ENCODE results near the gene PCDH1. TPM values are rescaled to one million over a fixed set of nuclear protein-coding genes. Genes with fewer than 3 reads are reported as not detected.

The PCDH1 gene
- total RNA-seq, 1 donor, result 1.4 TPM

GRCh38 chr5:141878711-141879425 is 658 bp upstream of the PCDH1 start:
- peak; percentile 98 for DNase-seq (ENCODE audit: insufficient read length, low spot score, missing footprints)
- H2AFZ ChIP-seq (ENCODE audit: low read length), result no peak overlapping the region
- peak overlapping the region; percentile 37 for H3K4me3 ChIP-seq (ENCODE audit: insufficient read depth, low read length)
- H3K4me1 ChIP-seq (ENCODE audit: insufficient read depth, low read length), result peaks cover 7% of the 10 kb centered on the region
- H3K79me2 ChIP-seq (ENCODE audit: insufficient read depth, low read length), result no peaks in the 10 kb centered on the region
- H3K27me3 ChIP-seq (ENCODE audit: insufficient read depth, low read length), result peaks cover 92% of the 10 kb centered on the region
- H3K4me2 ChIP-seq (ENCODE audit: insufficient read depth, low read length), result peak overlapping the region; percentile 78
- H4K20me1 ChIP-seq (ENCODE audit: insufficient read depth, low read length), result no peaks in the 10 kb centered on the region
- H3K9me3 ChIP-seq (ENCODE audit: low read depth, low read length), result no peaks in the 10 kb centered on the region
- H3K36me3 ChIP-seq (ENCODE audit: insufficient read depth, low read length), result no peaks in the 10 kb centered on the region
- TF ChIP-seq CTCF (IDR thresholded peaks at IDR 0.05; ENCODE audit: extremely low read depth, low read depth, low read length), result peak; percentile 99
- H3K27ac ChIP-seq (ENCODE audit: low read depth, low read length), result no peak overlapping the region

GRCh38 chr5:141877356-141878185 is 639 bp downstream of the PCDH1 start:
- Histone ChIP-seq H3K36me3 (ENCODE audit: insufficient read depth, low read length) (no peaks in the 10 kb centered on the region), H3K9me3 (ENCODE audit: low read depth, low read length) (no peaks in the 10 kb centered on the region), H3K79me2 (ENCODE audit: insufficient read depth, low read length) (no peaks in the 10 kb centered on the region), H3K4me2 (ENCODE audit: insufficient read depth, low read length) (peak overlapping the region; percentile 73), H4K20me1 (ENCODE audit: insufficient read depth, low read length) (no peaks in the 10 kb centered on the region), H3K4me1 (ENCODE audit: insufficient read depth, low read length) (peaks cover 7% of the 10 kb centered on the region), H2AFZ (ENCODE audit: low read length) (no peak overlapping the region), H3K27ac (ENCODE audit: low read depth, low read length) (no peak overlapping the region), H3K27me3 (ENCODE audit: insufficient read depth, low read length) (peaks cover 83% of the 10 kb centered on the region), H3K4me3 (ENCODE audit: insufficient read depth, low read length) (peak overlapping the region; percentile 59)
- TF ChIP-seq CTCF (IDR thresholded peaks at IDR 0.05; ENCODE audit: extremely low read depth, low read depth, low read length), result no peak
- peak; percentile 83 for DNase-seq (ENCODE audit: insufficient read length, low spot score, missing footprints)

- Histone ChIP-seq H4K20me1 (ENCODE audit: insufficient read depth, low read length) (no peaks in the 10 kb centered on the region), H3K27me3 (ENCODE audit: insufficient read depth, low read length) (peaks cover 78% of the 10 kb centered on the region), H3K4me1 (ENCODE audit: insufficient read depth, low read length) (peaks cover 7% of the 10 kb centered on the region), H3K4me3 (ENCODE audit: insufficient read depth, low read length) (no peak overlapping the region), H2AFZ (ENCODE audit: low read length) (no peak overlapping the region), H3K36me3 (ENCODE audit: insufficient read depth, low read length) (no peaks in the 10 kb centered on the region), H3K4me2 (ENCODE audit: insufficient read depth, low read length) (no peak overlapping the region), H3K9me3 (ENCODE audit: low read depth, low read length) (no peaks in the 10 kb centered on the region), H3K79me2 (ENCODE audit: insufficient read depth, low read length) (no peaks in the 10 kb centered on the region), H3K27ac (ENCODE audit: low read depth, low read length) (no peak overlapping the region)
- no peak for TF ChIP-seq CTCF (IDR thresholded peaks at IDR 0.05; ENCODE audit: extremely low read depth, low read depth, low read length)
- peak; percentile 81 for DNase-seq (ENCODE audit: insufficient read length, low spot score, missing footprints)
Observed at GRCh38 chr5:141876628-141877355, 1.4 kb downstream of the PCDH1 start.

Measured in osteoblast (primary cell).